IMR-90 (cell line): Measurements from ENCODE around the gene FBH1. TPM values are rescaled to one million over a fixed set of nuclear protein-coding genes. Genes with fewer than 3 reads are reported as not detected.
A peak's percentile ranks its signal among the peaks of the same experiment; 100 is the strongest.

Experiments used
- ATAC-seq: fragments of 200-7000 bp; cut with Tn5 transposase; 2 replicates; pipeline ENCODE4 v1.9.1; 2020; ENCODE audit warnings: low read depth, mild to moderate bottlenecking, moderate library complexity
- BruUV-seq: library from RNA; stranded (reverse); fragments of 400-500 nt; replicated peaks from 2 replicates; lab custom pipeline; 2021; lab: Mats Ljungman, UMichigan
- CTCF ChIA-PET: fragments of 300-600 bp; formaldehyde crosslinking; extraction: SDS; loops from one replicate; lab custom pipeline; 2021; ENCODE audit warnings: antibody characterized with exemption; lab: Yijun Ruan, JAX
- POLR2A ChIA-PET: fragments of 300-600 bp; sonication (Branson Sonifier 250); formaldehyde crosslinking; loops from one replicate; lab custom pipeline; 2022; ENCODE audit warnings: antibody characterized with exemption; ENCODE audit not compliant: unreplicated experiment; lab: Charles Lee
- DNase-seq: peaks from one replicate; pipeline ENCODE4 v3.0.0; 2013
- H2AFZ ChIP-seq: replicated peaks from 2 replicates; pipeline ENCODE3; 2013; ENCODE audit warnings: low read length, mild to moderate bottlenecking; ENCODE audit not compliant: poor library complexity
- H2AK5ac ChIP-seq: 2 replicates; pipeline ENCODE4 v1.6.1; 2013; ENCODE audit warnings: low read depth, low read length, inconsistent platforms
- H2AK9ac ChIP-seq: replicated peaks from 2 replicates; pipeline ENCODE3; 2013; ENCODE audit warnings: mild to moderate bottlenecking, low read depth, low read length, moderate library complexity; ENCODE audit not compliant: poor library complexity
- H2BK120ac ChIP-seq: 2 replicates; pipeline ENCODE4 v1.6.1; 2013; ENCODE audit warnings: low read depth, low read length, inconsistent platforms
- H2BK15ac ChIP-seq: 3 replicates; pipeline ENCODE4 v1.6.1; 2013; ENCODE audit warnings: low read depth, low read length, inconsistent platforms
- H2BK20ac ChIP-seq: 2 replicates; pipeline ENCODE4 v1.6.1; 2013; ENCODE audit warnings: low read depth, mild to moderate bottlenecking, inconsistent platforms, low read length, moderate library complexity
- H2BK5ac ChIP-seq: 2 replicates; pipeline ENCODE4 v1.6.1; 2013; ENCODE audit warnings: mild to moderate bottlenecking, low read depth, low read length, inconsistent platforms; ENCODE audit not compliant: poor library complexity, severe bottlenecking
- H3K14ac ChIP-seq: replicated peaks from 2 replicates; pipeline ENCODE4 v1.6.1; 2013; ENCODE audit warnings: low read depth, low read length, inconsistent platforms
- H3K18ac ChIP-seq: 2 replicates; pipeline ENCODE4 v1.6.1; 2013; ENCODE audit warnings: low read depth, low read length, control low read depth
- H3K23ac ChIP-seq: 2 replicates; pipeline ENCODE4 v1.6.1; 2013; ENCODE audit warnings: low read depth, low read length, inconsistent platforms
- H3K27ac ChIP-seq: 2 replicates; pipeline ENCODE4 v1.5.1; 2013; ENCODE audit warnings: mild to moderate bottlenecking, control low read depth, low read length; ENCODE audit not compliant: insufficient read depth
- H3K27me3 ChIP-seq: 2 replicates; pipeline ENCODE4 v1.6.1; 2013; ENCODE audit warnings: low read length; ENCODE audit not compliant: control insufficient read depth, insufficient read depth
- H3K36me3 ChIP-seq: 2 replicates; pipeline ENCODE4 v1.6.1; 2013; ENCODE audit warnings: low read length, mixed read lengths; ENCODE audit not compliant: control insufficient read depth, insufficient read depth
- H3K4ac ChIP-seq: 2 replicates; pipeline ENCODE4 v1.6.1; 2013; ENCODE audit warnings: low read depth, low read length, inconsistent platforms
- H3K4me1 ChIP-seq: 2 replicates; pipeline ENCODE4 v1.6.1; 2013; ENCODE audit warnings: low read length, mixed read lengths; ENCODE audit not compliant: control insufficient read depth, insufficient read depth
- H3K4me2 ChIP-seq: 2 replicates; pipeline ENCODE4 v1.6.1; 2013; ENCODE audit warnings: low read depth, mild to moderate bottlenecking, control low read depth, low read length, moderate library complexity
- H3K4me3 ChIP-seq: 2 replicates; pipeline ENCODE4 v1.5.1; 2013; ENCODE audit warnings: low read depth, mild to moderate bottlenecking, control low read depth, low read length, moderate library complexity; ENCODE audit not compliant: insufficient read depth
- H3K56ac ChIP-seq: 2 replicates; pipeline ENCODE4 v1.6.1; 2013; ENCODE audit warnings: low read length, inconsistent platforms; ENCODE audit not compliant: insufficient read depth; ENCODE audit errors: extremely low read depth
- H3K79me1 ChIP-seq, 2 experiments: 2 replicates each; pipeline ENCODE4 v1.6.1; 2013; ENCODE audit warnings: low read length in 2 of 2, inconsistent platforms in 1 of 2, low read depth in 1 of 2
- H3K9ac ChIP-seq: 2 replicates; pipeline ENCODE4 v1.6.1; 2013; ENCODE audit warnings: low read depth, low read length, control low read depth
- H3K9me1 ChIP-seq: 2 replicates; pipeline ENCODE4 v1.6.1; 2013; ENCODE audit warnings: low read length, inconsistent platforms; ENCODE audit not compliant: insufficient read depth
- H3K9me3 ChIP-seq: 2 replicates; pipeline ENCODE4 v1.6.1; 2013; ENCODE audit warnings: low read length; ENCODE audit not compliant: control insufficient read depth, insufficient read depth
- H4K20me1 ChIP-seq: 2 replicates; pipeline ENCODE4 v1.6.1; 2013; ENCODE audit warnings: low read length, inconsistent platforms; ENCODE audit not compliant: insufficient read depth
- H4K5ac ChIP-seq: 2 replicates; pipeline ENCODE4 v1.6.1; 2013; ENCODE audit warnings: mild to moderate bottlenecking, low read depth, low read length, control low read depth
- H4K8ac ChIP-seq, 2 experiments: 2 replicates each; pipeline ENCODE4 v1.6.1; 2013; ENCODE audit warnings: low read depth in 2 of 2, low read length in 2 of 2, control low read depth in 1 of 2, inconsistent platforms in 1 of 2
- H4K91ac ChIP-seq: 2 replicates; pipeline ENCODE4 v1.6.1; 2013; ENCODE audit warnings: low read depth, low read length, inconsistent platforms; ENCODE audit not compliant: insufficient read depth
- BHLHE40 ChIP-seq: fragments of 150-350 bp; IDR thresholded peaks from 2 replicates; pipeline ENCODE4 v1.6.1; 2016; ENCODE audit warnings: mild to moderate bottlenecking, low read depth, low read length
- CEBPB ChIP-seq: IDR thresholded peaks from 2 replicates; pipeline ENCODE4 v1.6.1; 2012; ENCODE audit warnings: low read depth, low read length, improper control_type of control experiment
- CHD1 ChIP-seq: IDR thresholded peaks from 2 replicates; pipeline ENCODE4 v1.6.1; 2012; ENCODE audit warnings: low read depth, low read length, improper control_type of control experiment
- MAFK ChIP-seq: IDR thresholded peaks from 2 replicates; pipeline ENCODE4 v1.6.1; 2012; ENCODE audit warnings: low read depth, low read length, improper control_type of control experiment
- MAZ ChIP-seq: IDR thresholded peaks from 2 replicates; pipeline ENCODE4 v1.6.1; 2012; ENCODE audit warnings: low read depth, mild to moderate bottlenecking, low read length, improper control_type of control experiment, moderate library complexity, borderline replicate concordance
- MXI1 ChIP-seq: IDR thresholded peaks from 2 replicates; pipeline ENCODE4 v1.6.1; 2012; ENCODE audit warnings: low read depth, mild to moderate bottlenecking, low read length, moderate library complexity, borderline replicate concordance
- NFE2L2 ChIP-seq: fragments of 150-350 bp; IDR thresholded peaks from 2 replicates; pipeline ENCODE4 v1.6.1; 2016; ENCODE audit warnings: low read depth, mild to moderate bottlenecking, low read length
- RCOR1 ChIP-seq: IDR thresholded peaks from 2 replicates; pipeline ENCODE4 v1.6.1; 2012; ENCODE audit warnings: mild to moderate bottlenecking, low read length, improper control_type of control experiment; ENCODE audit not compliant: insufficient replicate concordance
- SMC3 ChIP-seq: fragments of 150-350 bp; IDR thresholded peaks from 2 replicates; pipeline ENCODE4 v1.6.1; 2016; ENCODE audit warnings: low read depth, mild to moderate bottlenecking, antibody characterized with exemption, low read length, moderate library complexity
- USF2 ChIP-seq: fragments of 150-350 bp; IDR thresholded peaks from 2 replicates; pipeline ENCODE4 v1.6.1; 2017; ENCODE audit warnings: mild to moderate bottlenecking, antibody characterized with exemption, low read length, low read depth
- WGBS, 2 experiments: methylation state at CpG; one replicate each; pipeline versions ENCODE4 v1.1.5 to v1.1.7; 2013; ENCODE audit warnings: missing lambda C conversion rate in 2 of 2; ENCODE audit not compliant: insufficient read length in 1 of 2; ENCODE audit errors: extremely low coverage in 2 of 2; 5-methylcytosine and 5-hydroxymethylcytosine counted together
- dilution Hi-C: fragments of 300-500 bp; cut with HindIII; formaldehyde crosslinking; loops from one replicate; pipeline ENCODE4 v1.14.3; 2018; ENCODE audit warnings: low sequenced_read_pairs; ENCODE audit not compliant: unreplicated experiment
- in situ Hi-C: fragments of 300-500 bp; cut with MboI; formaldehyde crosslinking; loops from 3 replicates; pipeline ENCODE4 v1.14.3; 2019; ENCODE audit warnings: low sequenced_read_pairs, inconsistent platforms, mixed read lengths
- intact Hi-C: fragments of 100-400 bp; cut with micrococcal nuclease; formaldehyde crosslinking; loops from 2 replicates; pipeline ENCODE4 v1.10.0; 2022
- polyA plus RNA-seq, 3 experiments: library from polyadenylated mRNA; depleted of rRNA; stranded (reverse); fragments of >200 nt; gene quantifications; 2 replicates each; pipeline ENCODE4 v1.2.3, GENCODE V29; 2012; ENCODE audit warnings: low replicate concordance in 1 of 3
- total RNA-seq: library from RNA; depleted of rRNA; stranded (reverse); fragments of >200 nt; gene quantifications from 2 replicates; pipeline ENCODE4 v1.2.3, GENCODE V29; 2012
- TF ChIP-seq, protein P1 (sequence below): conservative IDR thresholded peaks from 2 replicates; pipeline ENCODE4 v1.5.1; 2012; ENCODE audit warnings: mild to moderate bottlenecking, low read depth, low read length, improper control_type of control experiment
- TF ChIP-seq, protein P2 (sequence below): fragments of 150-350 bp; IDR thresholded peaks from 2 replicates; pipeline ENCODE4 v1.6.1; 2016; ENCODE audit warnings: low read depth, mild to moderate bottlenecking, low read length, moderate library complexity, borderline replicate concordance

Gene FBH1
- total and polyA plus RNA-seq, 2 of the 4 experiments (the other 2 are of a cell fraction) = 59.3 to 72.2 TPM

GRCh38 chr10:5945561-5946418, 55.7 kb downstream of the FBH1 start:
- Histone ChIP-seq H3K4me3 (0 out of 2 replicates have a peak overlapping the region, but pooled peaks have one; percentile 4), H2AK5ac (peak overlapping the region; percentile 99), H3K56ac (peak overlapping the region; percentile 87), H3K4ac (peak overlapping the region; percentile 99), H2AFZ (peak overlapping the region; percentile 93), H3K14ac (peak overlapping the region; percentile 98), H3K27ac (peak overlapping the region; percentile 99), H3K9me3 (no peaks in the 10 kb centered on the region), H2AK9ac (peak overlapping the region; percentile 92), H3K79me1 (peaks cover 0 to 23% of the 10 kb centered on the region in 2 experiments; a peak in 3 of 4 replicates), H4K5ac (peak overlapping the region; percentile 96), H2BK15ac (peak overlapping the region; percentile 99), H4K91ac (peak overlapping the region; percentile 100), H3K23ac (peak overlapping the region; percentile 98), H3K36me3 (no peaks in the 10 kb centered on the region), H2BK20ac (peak overlapping the region; percentile 100), H3K9ac (peak overlapping the region; percentile 74), H2BK5ac (peak overlapping the region; percentile 98), H4K8ac (peak overlapping the region; percentile 90 to 99), H3K18ac (peak overlapping the region; percentile 98), H3K4me2 (peak overlapping the region; percentile 82), H3K27me3 (no peaks in the 10 kb centered on the region), H2BK120ac (peak overlapping the region; percentile 100), H3K4me1 (peaks cover 31% of the 10 kb centered on the region), H3K9me1 (peaks cover 19% of the 10 kb centered on the region), H4K20me1 (no peaks in the 10 kb centered on the region)
- DNase-seq (peak; percentile 97), ATAC-seq (peak; percentile 71)
- 21% methylated on average over 6 of the region's 21 CpGs; no CpG with 5 or more reads in 1 of the 2 experiments for WGBS, 2 experiments
- intact Hi-C loops (loop anchor here (2.0 kb wide), 1 partner anchor 31 kb away; the partner anchor contains the start of gene IL15RA), in situ Hi-C loops (no loop called here), dilution Hi-C loops (no loop called here)
- ChIA-PET POLR2A (interaction anchor here (0.9 kb wide), 1 partner anchor 15 kb away, joined by 18 read pairs; no protein-coding TSS in a partner anchor), CTCF (interaction anchor here (0.6 kb wide), 1 partner anchor 144 kb away, joined by 5 read pairs; no protein-coding TSS in a partner anchor)
- BruUV-seq = no TSS peak
- TF ChIP-seq SMC3 = no peak
- no peak for TF ChIP-seq RCOR1
- peak; percentile 62 for TF ChIP-seq BHLHE40
- TF ChIP-seq CEBPB = peak; percentile 93
- no peak for TF ChIP-seq USF2
- TF ChIP-seq CHD1 = no peak
- TF ChIP-seq, protein P1, sequence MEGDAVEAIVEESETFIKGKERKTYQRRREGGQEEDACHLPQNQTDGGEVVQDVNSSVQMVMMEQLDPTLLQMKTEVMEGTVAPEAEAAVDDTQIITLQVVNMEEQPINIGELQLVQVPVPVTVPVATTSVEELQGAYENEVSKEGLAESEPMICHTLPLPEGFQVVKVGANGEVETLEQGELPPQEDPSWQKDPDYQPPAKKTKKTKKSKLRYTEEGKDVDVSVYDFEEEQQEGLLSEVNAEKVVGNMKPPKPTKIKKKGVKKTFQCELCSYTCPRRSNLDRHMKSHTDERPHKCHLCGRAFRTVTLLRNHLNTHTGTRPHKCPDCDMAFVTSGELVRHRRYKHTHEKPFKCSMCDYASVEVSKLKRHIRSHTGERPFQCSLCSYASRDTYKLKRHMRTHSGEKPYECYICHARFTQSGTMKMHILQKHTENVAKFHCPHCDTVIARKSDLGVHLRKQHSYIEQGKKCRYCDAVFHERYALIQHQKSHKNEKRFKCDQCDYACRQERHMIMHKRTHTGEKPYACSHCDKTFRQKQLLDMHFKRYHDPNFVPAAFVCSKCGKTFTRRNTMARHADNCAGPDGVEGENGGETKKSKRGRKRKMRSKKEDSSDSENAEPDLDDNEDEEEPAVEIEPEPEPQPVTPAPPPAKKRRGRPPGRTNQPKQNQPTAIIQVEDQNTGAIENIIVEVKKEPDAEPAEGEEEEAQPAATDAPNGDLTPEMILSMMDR = no peak
- TF ChIP-seq MXI1 = no peak
- no peak for TF ChIP-seq MAZ
- TF ChIP-seq NFE2L2 = peak; percentile 24; the same call in 1 of the 2 replicates
- TF ChIP-seq, protein P2, sequence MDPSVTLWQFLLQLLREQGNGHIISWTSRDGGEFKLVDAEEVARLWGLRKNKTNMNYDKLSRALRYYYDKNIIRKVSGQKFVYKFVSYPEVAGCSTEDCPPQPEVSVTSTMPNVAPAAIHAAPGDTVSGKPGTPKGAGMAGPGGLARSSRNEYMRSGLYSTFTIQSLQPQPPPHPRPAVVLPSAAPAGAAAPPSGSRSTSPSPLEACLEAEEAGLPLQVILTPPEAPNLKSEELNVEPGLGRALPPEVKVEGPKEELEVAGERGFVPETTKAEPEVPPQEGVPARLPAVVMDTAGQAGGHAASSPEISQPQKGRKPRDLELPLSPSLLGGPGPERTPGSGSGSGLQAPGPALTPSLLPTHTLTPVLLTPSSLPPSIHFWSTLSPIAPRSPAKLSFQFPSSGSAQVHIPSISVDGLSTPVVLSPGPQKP = no peak
- no peak for TF ChIP-seq MAFK
